ENCODE data around the gene ASB5. TPM values are rescaled to one million over a fixed set of nuclear protein-coding genes. Genes with fewer than 3 reads are reported as not detected.
A peak's percentile ranks its signal among the peaks of the same experiment; 100 is the strongest.

The ASB5 gene
- total RNA-seq (2022) (not detected in 2 replicates), Bru-seq, nascent RNA (percentile 6 among the genes with signal in this experiment), BruChase-seq, experiment 1, labeled RNA remaining after a 6-hour chase (percentile 8 among the genes with signal in this experiment), BruChase-seq, experiment 2, labeled RNA remaining after a 2-hour chase (percentile 7 among the genes with signal in this experiment)
- long read RNA-seq = 0 reads

- no peak for TF ChIP-seq CTCF (IDR thresholded peaks at IDR 0.05; ENCODE audit: unreplicated experiment)
- H3K9me3 Mint-ChIP-seq (ENCODE audit: low read depth, unreplicated experiment) = no peaks in the 10 kb centered on the region
- no peak within 1 kb of the TSS for H3K27ac Mint-ChIP-seq (ENCODE audit: unreplicated experiment)
- H3K4me1 Mint-ChIP-seq (ENCODE audit: low read depth, unreplicated experiment) = no peaks in the 10 kb centered on the region
- no peak within 1 kb of the TSS for H3K4me3 Mint-ChIP-seq (ENCODE audit: low read depth, unreplicated experiment)
- BruUV-seq (replicated peaks) = no TSS peak
- CTCF ChIA-PET = no interaction called here
- DNase-seq = no peak
- no peaks in the 10 kb centered on the region for H3K36me3 Mint-ChIP-seq (ENCODE audit: insufficient read depth, unreplicated experiment)
- no peaks in the 10 kb centered on the region for H3K27me3 Mint-ChIP-seq (ENCODE audit: unreplicated experiment)
- intact Hi-C loops (cut with micrococcal nuclease; ENCODE audit: unreplicated experiment) = no loop called here
These were observed at the start of gene ASB5 for GRCh38 chr4:176268963-176269362. ASB5 (minus strand) TSS chr4:176269222; CDS start chr4:176269108, 114 bp downstream.

GRCh38 chr4:176313596-176314336 is 44.7 kb upstream of the ASB5 start:
- CTCF ChIA-PET = no interaction called here
- BruUV-seq (replicated peaks) = no TSS peak
- no peak for TF ChIP-seq CTCF (IDR thresholded peaks at IDR 0.05; ENCODE audit: unreplicated experiment)
- Mint-ChIP-seq H3K27ac (ENCODE audit: unreplicated experiment) (no peak overlapping the region), H3K36me3 (ENCODE audit: insufficient read depth, unreplicated experiment) (no peaks in the 10 kb centered on the region), H3K9me3 (ENCODE audit: low read depth, unreplicated experiment) (no peaks in the 10 kb centered on the region), H3K4me3 (ENCODE audit: low read depth, unreplicated experiment) (no peak overlapping the region), H3K27me3 (ENCODE audit: unreplicated experiment) (no peaks in the 10 kb centered on the region), H3K4me1 (ENCODE audit: low read depth, unreplicated experiment) (no peaks in the 10 kb centered on the region)
- no peak for DNase-seq
- intact Hi-C loops (cut with micrococcal nuclease; ENCODE audit: unreplicated experiment) = no loop called here

GRCh38 chr4:176309772-176310171 is 40.8 kb upstream of the ASB5 start:
- CTCF ChIA-PET = no interaction called here
- no peaks in the 10 kb centered on the region for H3K36me3 Mint-ChIP-seq (ENCODE audit: insufficient read depth, unreplicated experiment)
- H3K27ac Mint-ChIP-seq (ENCODE audit: unreplicated experiment) = no peak overlapping the region
- intact Hi-C loops (cut with micrococcal nuclease; ENCODE audit: unreplicated experiment) = no loop called here
- no peaks in the 10 kb centered on the region for H3K4me1 Mint-ChIP-seq (ENCODE audit: low read depth, unreplicated experiment)
- no peak for DNase-seq
- H3K9me3 Mint-ChIP-seq (ENCODE audit: low read depth, unreplicated experiment) = no peaks in the 10 kb centered on the region
- H3K4me3 Mint-ChIP-seq (ENCODE audit: low read depth, unreplicated experiment) = no peak overlapping the region
- BruUV-seq (replicated peaks) = no TSS peak
- H3K27me3 Mint-ChIP-seq (ENCODE audit: unreplicated experiment) = no peaks in the 10 kb centered on the region
- TF ChIP-seq CTCF (IDR thresholded peaks at IDR 0.05; ENCODE audit: unreplicated experiment) = no peak

GRCh38 chr4:176309046-176309445 is 40.0 kb upstream of the ASB5 start:
- no peak for DNase-seq
- no peaks in the 10 kb centered on the region for H3K9me3 Mint-ChIP-seq (ENCODE audit: low read depth, unreplicated experiment)
- no peak overlapping the region for H3K4me3 Mint-ChIP-seq (ENCODE audit: low read depth, unreplicated experiment)
- TF ChIP-seq CTCF (IDR thresholded peaks at IDR 0.05; ENCODE audit: unreplicated experiment) = no peak
- intact Hi-C loops (cut with micrococcal nuclease; ENCODE audit: unreplicated experiment) = no loop called here
- no peaks in the 10 kb centered on the region for H3K4me1 Mint-ChIP-seq (ENCODE audit: low read depth, unreplicated experiment)
- BruUV-seq (replicated peaks) = no TSS peak
- CTCF ChIA-PET = no interaction called here
- H3K27me3 Mint-ChIP-seq (ENCODE audit: unreplicated experiment) = no peaks in the 10 kb centered on the region
- H3K27ac Mint-ChIP-seq (ENCODE audit: unreplicated experiment) = no peak overlapping the region
- H3K36me3 Mint-ChIP-seq (ENCODE audit: insufficient read depth, unreplicated experiment) = no peaks in the 10 kb centered on the region
